ENCODE data around the gene CLASRP. TPM values are rescaled to one million over a fixed set of nuclear protein-coding genes. Genes with fewer than 3 reads are reported as not detected.

Gene CLASRP
- total RNA-seq, 1 donor: 17.0 TPM

GRCh38 chr19:45070214-45070613, 31.4 kb downstream of the CLASRP start:
- H3K27ac ChIP-seq (ENCODE audit: low read depth, low read length): no peak overlapping the region
- H4K20me1 ChIP-seq (ENCODE audit: insufficient read depth, low read length): peaks cover 15% of the 10 kb centered on the region
- peaks cover 7% of the 10 kb centered on the region for H3K79me2 ChIP-seq (ENCODE audit: insufficient read depth, low read length)
- peaks cover 39% of the 10 kb centered on the region for H3K36me3 ChIP-seq (ENCODE audit: insufficient read depth, low read length)
- no peak overlapping the region for H3K4me3 ChIP-seq (ENCODE audit: insufficient read depth, low read length)
- no peak for TF ChIP-seq CTCF (IDR thresholded peaks at IDR 0.05; ENCODE audit: extremely low read depth, low read depth, low read length)
- peak; percentile 84 for DNase-seq (ENCODE audit: insufficient read length, low spot score, missing footprints)
- H3K4me1 ChIP-seq (ENCODE audit: insufficient read depth, low read length): no peaks in the 10 kb centered on the region
- H3K27me3 ChIP-seq (ENCODE audit: insufficient read depth, low read length): no peaks in the 10 kb centered on the region
- no peaks in the 10 kb centered on the region for H3K9me3 ChIP-seq (ENCODE audit: low read depth, low read length)
- no peak overlapping the region for H3K4me2 ChIP-seq (ENCODE audit: insufficient read depth, low read length)
- no peak overlapping the region for H2AFZ ChIP-seq (ENCODE audit: low read length)

GRCh38 chr19:45070861-45071544, 32.2 kb downstream of the CLASRP start:
- H3K9me3 ChIP-seq (ENCODE audit: low read depth, low read length): no peaks in the 10 kb centered on the region
- H3K79me2 ChIP-seq (ENCODE audit: insufficient read depth, low read length): peaks cover 4% of the 10 kb centered on the region
- H3K4me3 ChIP-seq (ENCODE audit: insufficient read depth, low read length): no peak overlapping the region
- H2AFZ ChIP-seq (ENCODE audit: low read length): no peak overlapping the region
- DNase-seq (ENCODE audit: insufficient read length, low spot score, missing footprints): peak; percentile 77
- no peak overlapping the region for H3K4me2 ChIP-seq (ENCODE audit: insufficient read depth, low read length)
- TF ChIP-seq CTCF (IDR thresholded peaks at IDR 0.05; ENCODE audit: extremely low read depth, low read depth, low read length): no peak
- H3K27ac ChIP-seq (ENCODE audit: low read depth, low read length): no peak overlapping the region
- H3K27me3 ChIP-seq (ENCODE audit: insufficient read depth, low read length): no peaks in the 10 kb centered on the region
- peaks cover 11% of the 10 kb centered on the region for H4K20me1 ChIP-seq (ENCODE audit: insufficient read depth, low read length)
- peaks cover 33% of the 10 kb centered on the region for H3K36me3 ChIP-seq (ENCODE audit: insufficient read depth, low read length)
- peaks cover 1% of the 10 kb centered on the region for H3K4me1 ChIP-seq (ENCODE audit: insufficient read depth, low read length)

GRCh38 chr19:45071545-45071938, 32.7 kb downstream of the CLASRP start:
- no peak overlapping the region for H2AFZ ChIP-seq (ENCODE audit: low read length)
- peaks cover 32% of the 10 kb centered on the region for H3K36me3 ChIP-seq (ENCODE audit: insufficient read depth, low read length)
- H3K4me3 ChIP-seq (ENCODE audit: insufficient read depth, low read length): no peak overlapping the region
- no peak overlapping the region for H3K27ac ChIP-seq (ENCODE audit: low read depth, low read length)
- no peak for TF ChIP-seq CTCF (IDR thresholded peaks at IDR 0.05; ENCODE audit: extremely low read depth, low read depth, low read length)
- H4K20me1 ChIP-seq (ENCODE audit: insufficient read depth, low read length): peaks cover 10% of the 10 kb centered on the region
- H3K79me2 ChIP-seq (ENCODE audit: insufficient read depth, low read length): peaks cover 4% of the 10 kb centered on the region
- peaks cover 2% of the 10 kb centered on the region for H3K4me1 ChIP-seq (ENCODE audit: insufficient read depth, low read length)
- peak; percentile 34 for DNase-seq (ENCODE audit: insufficient read length, low spot score, missing footprints)
- H3K4me2 ChIP-seq (ENCODE audit: insufficient read depth, low read length): no peak overlapping the region
- H3K9me3 ChIP-seq (ENCODE audit: low read depth, low read length): no peaks in the 10 kb centered on the region
- H3K27me3 ChIP-seq (ENCODE audit: insufficient read depth, low read length): no peaks in the 10 kb centered on the region

GRCh38 chr19:45071969-45072790, 33.3 kb downstream of the CLASRP start:
- Histone ChIP-seq H3K79me2 (ENCODE audit: insufficient read depth, low read length) (no peaks in the 10 kb centered on the region), H3K4me1 (ENCODE audit: insufficient read depth, low read length) (peaks cover 2% of the 10 kb centered on the region), H2AFZ (ENCODE audit: low read length) (no peak overlapping the region), H3K9me3 (ENCODE audit: low read depth, low read length) (no peaks in the 10 kb centered on the region), H3K36me3 (ENCODE audit: insufficient read depth, low read length) (peaks cover 25% of the 10 kb centered on the region), H3K4me2 (ENCODE audit: insufficient read depth, low read length) (no peak overlapping the region), H3K27me3 (ENCODE audit: insufficient read depth, low read length) (no peaks in the 10 kb centered on the region), H3K27ac (ENCODE audit: low read depth, low read length) (no peak overlapping the region), H3K4me3 (ENCODE audit: insufficient read depth, low read length) (no peak overlapping the region), H4K20me1 (ENCODE audit: insufficient read depth, low read length) (peaks cover 4% of the 10 kb centered on the region)
- DNase-seq (ENCODE audit: insufficient read length, low spot score, missing footprints): peak; percentile 71
- TF ChIP-seq CTCF (IDR thresholded peaks at IDR 0.05; ENCODE audit: extremely low read depth, low read depth, low read length): no peak

All from osteoblast (primary cell).